ENCODE data around the gene BZW1.

The BZW1 gene

GRCh38 chr2:200781616-200782015 lies 30.1 kb upstream of the BZW1 start:
- no peak overlapping the region for H3K4me3 ChIP-seq (ENCODE audit: low read depth, low read length)
- TF ChIP-seq CTCF (IDR thresholded peaks at IDR 0.05; ENCODE audit: low read depth, low read length), result no peak
- in situ Hi-C loops (cut with HindIII; ENCODE audit: low sequenced_read_pairs), result no loop called here
- no peak for DNase-seq (ENCODE audit: low read depth, low spot score)

GRCh38 chr2:200782251-200782650 lies 29.5 kb upstream of the BZW1 start:
- in situ Hi-C loops (cut with HindIII; ENCODE audit: low sequenced_read_pairs), result no loop called here
- no peak overlapping the region for H3K4me3 ChIP-seq (ENCODE audit: low read depth, low read length)
- TF ChIP-seq CTCF (IDR thresholded peaks at IDR 0.05; ENCODE audit: low read depth, low read length), result no peak
- no peak for DNase-seq (ENCODE audit: low read depth, low spot score)

DNA sequence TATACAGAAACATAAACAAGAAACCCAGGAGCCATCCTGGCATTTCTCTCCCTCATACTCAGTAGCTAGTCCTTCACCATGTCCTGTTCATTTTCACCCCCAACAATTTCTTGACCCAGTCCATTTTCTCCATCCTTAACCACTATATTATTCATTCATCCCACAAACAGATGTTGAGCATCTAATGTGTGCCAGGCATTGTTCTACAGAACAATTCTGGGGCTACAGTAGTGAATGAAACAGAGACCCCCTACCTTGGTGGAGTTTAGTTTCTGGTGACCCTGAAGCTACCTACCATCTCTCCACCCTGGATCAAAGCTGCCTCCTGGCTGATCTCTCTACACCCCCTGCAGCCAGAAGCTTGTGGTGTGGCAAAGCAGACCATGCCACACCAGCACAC lies 27.5 kb upstream of the BZW1 start:
- DNase-seq (ENCODE audit: low read depth, low spot score), result peak; percentile 54
- no peak overlapping the region for H3K4me3 ChIP-seq (ENCODE audit: low read depth, low read length)
- in situ Hi-C loops (cut with HindIII; ENCODE audit: low sequenced_read_pairs), result no loop called here
- TF ChIP-seq CTCF (IDR thresholded peaks at IDR 0.05; ENCODE audit: low read depth, low read length), result no peak

DNA sequence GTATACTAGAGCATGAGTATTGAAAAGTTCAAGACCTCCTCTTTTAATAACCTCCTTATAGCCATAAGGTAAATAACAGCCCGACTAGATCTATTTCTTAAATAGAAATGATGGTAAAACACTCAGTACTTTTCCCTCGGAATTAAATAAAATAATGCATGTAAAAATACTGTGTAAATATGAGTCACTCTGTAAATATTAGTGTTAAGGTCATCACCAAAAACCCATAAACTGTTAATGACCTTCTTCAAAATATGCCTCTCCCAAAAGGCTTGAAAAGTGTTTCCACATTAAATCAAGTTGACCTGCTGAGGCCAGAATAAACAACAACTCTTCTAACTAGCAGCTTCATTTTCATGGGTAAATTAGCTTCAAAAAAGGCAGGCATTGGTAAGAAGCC lies 25.3 kb upstream of the BZW1 start:
- no peak overlapping the region for H3K4me3 ChIP-seq (ENCODE audit: low read depth, low read length)
- no peak for TF ChIP-seq CTCF (IDR thresholded peaks at IDR 0.05; ENCODE audit: low read depth, low read length)
- DNase-seq (ENCODE audit: low read depth, low spot score), result peak; percentile 82
- in situ Hi-C loops (cut with HindIII; ENCODE audit: low sequenced_read_pairs), result no loop called here

DNA sequence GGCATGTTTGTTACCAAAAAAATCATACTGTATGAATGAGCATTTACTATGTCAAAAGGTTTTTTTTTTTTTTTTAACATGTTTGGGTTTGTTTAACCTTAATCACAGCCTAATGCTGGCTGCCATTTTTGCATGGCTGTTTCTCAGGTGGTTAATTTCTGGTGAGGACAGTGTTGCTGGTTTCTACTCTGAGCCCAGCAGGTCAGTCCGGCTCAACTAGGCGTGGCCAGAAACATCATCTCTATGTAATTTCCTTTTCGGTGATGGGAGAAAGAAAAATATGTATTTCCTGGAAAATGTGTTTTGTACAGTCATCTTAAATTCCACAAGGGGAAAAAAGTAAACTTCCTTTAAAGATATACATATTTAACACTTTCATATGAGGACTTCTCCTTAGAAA lies 24.9 kb upstream of the BZW1 start:
- H3K4me3 ChIP-seq (ENCODE audit: low read depth, low read length), result no peak overlapping the region
- TF ChIP-seq CTCF (IDR thresholded peaks at IDR 0.05; ENCODE audit: low read depth, low read length), result no peak
- in situ Hi-C loops (cut with HindIII; ENCODE audit: low sequenced_read_pairs), result no loop called here
- peak; percentile 89 for DNase-seq (ENCODE audit: low read depth, low spot score)

- in situ Hi-C loops (cut with HindIII; ENCODE audit: low sequenced_read_pairs), result no loop called here
- DNase-seq (ENCODE audit: low read depth, low spot score), result peak; percentile 95
- no peak overlapping the region for H3K4me3 ChIP-seq (ENCODE audit: low read depth, low read length)
- TF ChIP-seq CTCF (IDR thresholded peaks at IDR 0.05; ENCODE audit: low read depth, low read length), result no peak
These were observed 24.2 kb upstream of the BZW1 start for GRCh38 chr2:200787351-200788120.
